Endothelial cell of umbilical vein (primary cell): ENCODE results near the gene PRSS56. TPM values are rescaled to one million over a fixed set of nuclear protein-coding genes. Genes with fewer than 3 reads are reported as not detected.

ENCODE experiments used
- BruUV-seq: library from RNA; stranded (reverse); fragments of 400-500 nt; replicated peaks from 2 replicates; lab custom pipeline; 2021; lab: Mats Ljungman, UMichigan
- CTCF ChIA-PET: fragments of 300-600, 350-600 bp; sonication (Branson Sonifier 250); formaldehyde crosslinking; loops from one replicate; lab custom pipeline; 2021; ENCODE audit warnings: antibody characterized with exemption, inconsistent platforms; lab: Charles Lee
- POLR2A ChIA-PET: fragments of 300-600, 350-600 bp; sonication (Branson Sonifier 250); formaldehyde crosslinking; loops from one replicate; lab custom pipeline; 2021; ENCODE audit warnings: antibody characterized with exemption, inconsistent platforms; lab: Charles Lee
- DNase-seq: peaks from one replicate; pipeline ENCODE4 v3.0.0-alpha.2; 2011; ENCODE audit warnings: low read depth, low spot score
- FAIRE-seq: peaks from 2 replicates; lab custom pipeline; 2011; peaks lifted over from hg19 to GRCh38; lab: Jason Lieb, UNC
- H2AFZ ChIP-seq: 2 replicates; pipeline ENCODE4 v1.6.0; 2012; ENCODE audit warnings: low read depth, low read length, control low read depth, inconsistent platforms
- H3K27ac ChIP-seq: 2 replicates; pipeline ENCODE4 v1.5.1; 2011; ENCODE audit warnings: low read depth, mild to moderate bottlenecking, control low read depth, low read length, moderate library complexity; ENCODE audit not compliant: insufficient read depth
- H3K27me3 ChIP-seq, 2 experiments: 2 replicates each; pipeline versions ENCODE4 v1.6.0 to v1.6.1; 2011; ENCODE audit warnings: low read length in 2 of 2, mixed read lengths in 1 of 2; ENCODE audit not compliant: control insufficient read depth in 2 of 2, insufficient read depth in 2 of 2
- H3K36me3 ChIP-seq, 2 experiments: 2 replicates in 1 of 2; 3 replicates in 1 of 2; pipeline ENCODE4 v1.5.1; 2011; ENCODE audit warnings: low read length in 2 of 2, mild to moderate bottlenecking in 1 of 2, moderate library complexity in 1 of 2; ENCODE audit not compliant: control insufficient read depth in 2 of 2, insufficient read depth in 2 of 2; ENCODE audit errors: extremely low read depth in 1 of 2
- H3K4me1 ChIP-seq: 3 replicates; pipeline ENCODE4 v1.5.1; 2011; ENCODE audit warnings: mild to moderate bottlenecking, low read length; ENCODE audit not compliant: control insufficient read depth, insufficient read depth; ENCODE audit errors: extremely low read depth
- H3K4me2 ChIP-seq: 2 replicates; pipeline ENCODE4 v1.6.1; 2011; ENCODE audit warnings: low read length, control low read depth, mixed read lengths; ENCODE audit not compliant: insufficient read depth
- H3K4me3 ChIP-seq, 3 experiments: fragments of 200-600 bp in 1 of 3; sonication (generic), shearing (Covaris generic) in 1 of 3; replicated peaks in 1 of 3; 2 replicates each; pipeline ENCODE4 v1.5.1; 2011 to 2016; ENCODE audit warnings: control low read depth in 3 of 3, low read length in 3 of 3, mild to moderate bottlenecking in 2 of 3, inconsistent platforms in 1 of 3, low read depth in 1 of 3, moderate library complexity in 1 of 3; ENCODE audit not compliant: insufficient read depth in 1 of 3
- H3K79me2 ChIP-seq: 2 replicates; pipeline ENCODE4 v1.6.0; 2012; ENCODE audit warnings: low read length, inconsistent platforms; ENCODE audit not compliant: control insufficient read depth, insufficient read depth
- H3K9ac ChIP-seq: replicated peaks from 2 replicates; pipeline ENCODE3; 2011; ENCODE audit warnings: low read length, control low read depth; ENCODE audit not compliant: insufficient read depth; ENCODE audit errors: extremely low read depth
- H3K9me1 ChIP-seq: replicated peaks from 3 replicates; pipeline ENCODE4 v1.6.0; 2011; ENCODE audit warnings: mild to moderate bottlenecking, low read length; ENCODE audit not compliant: control insufficient read depth, insufficient read depth; ENCODE audit errors: extremely low read depth
- H3K9me3 ChIP-seq: replicated peaks from 2 replicates; pipeline ENCODE4 v1.5.1; 2012; ENCODE audit warnings: low read length, inconsistent platforms; ENCODE audit not compliant: control insufficient read depth, insufficient read depth
- H4K20me1 ChIP-seq: replicated peaks from 2 replicates; pipeline ENCODE3; 2011; ENCODE audit warnings: mild to moderate bottlenecking, low read length; ENCODE audit not compliant: control insufficient read depth, insufficient read depth; ENCODE audit errors: extremely low read depth
- CTCF ChIP-seq, 2 donors: IDR thresholded peaks; 1 replicate in 1 of 2; 2 replicates in 1 of 2; pipeline ENCODE4 v1.5.1; 2011; ENCODE audit warnings: low read length in 2 of 2, mild to moderate bottlenecking in 2 of 2, moderate library complexity in 2 of 2, control low read depth in 1 of 2, inconsistent platforms in 1 of 2, low read depth in 1 of 2; ENCODE audit not compliant: insufficient read depth in 1 of 2; ENCODE audit errors: extremely low read depth in 1 of 2
- EZH2 ChIP-seq: IDR thresholded peaks from 2 replicates; pipeline ENCODE4 v1.6.1; 2012; ENCODE audit warnings: borderline replicate concordance, low read depth, mild to moderate bottlenecking, moderate library complexity, low read length, inconsistent platforms; ENCODE audit not compliant: severe bottlenecking
- FOS ChIP-seq: IDR thresholded peaks from 2 replicates; pipeline ENCODE4 v1.6.1; 2011; ENCODE audit warnings: mild to moderate bottlenecking, low read length, moderate library complexity, borderline replicate concordance; ENCODE audit not compliant: insufficient read depth
- GATA2 ChIP-seq: IDR thresholded peaks from 2 replicates; pipeline ENCODE4 v1.7.0; 2011; ENCODE audit warnings: low read depth, mild to moderate bottlenecking, moderate library complexity, mixed read lengths, low read length; ENCODE audit not compliant: insufficient read length, insufficient read depth
- JUN ChIP-seq: IDR thresholded peaks from 2 replicates; pipeline ENCODE4 v1.6.1; 2011; ENCODE audit warnings: borderline replicate concordance, low read depth; ENCODE audit not compliant: insufficient read length, insufficient read depth
- MAX ChIP-seq: IDR thresholded peaks from 2 replicates; pipeline ENCODE4 v1.6.1; 2011; ENCODE audit not compliant: insufficient read depth, insufficient read length
- MYC ChIP-seq: IDR thresholded peaks from one replicate; pipeline ENCODE4 v1.6.1; 2011; ENCODE audit warnings: mild to moderate bottlenecking, low read depth, low read length
- POLR2A ChIP-seq: IDR thresholded peaks from 2 replicates; pipeline ENCODE4 v1.6.1; 2012; ENCODE audit warnings: low read depth, mild to moderate bottlenecking, control low read depth, low read length
- POLR2AphosphoS5 ChIP-seq: IDR thresholded peaks from 2 replicates; pipeline ENCODE4 v1.6.1; 2012; ENCODE audit warnings: low read depth, mild to moderate bottlenecking, control low read depth, low read length, moderate library complexity; ENCODE audit not compliant: insufficient read depth
- dilution Hi-C: fragments of 300-500 bp; cut with MboI; formaldehyde crosslinking; loops from one replicate; pipeline ENCODE4 v1.15.0; 2019; ENCODE audit warnings: low sequenced_read_pairs; ENCODE audit not compliant: extremely low pct_ligation_motif_present
- intact Hi-C: fragments of 100-400 bp; cut with micrococcal nuclease; formaldehyde crosslinking; loops from one replicate; pipeline ENCODE4 v1.10.0; 2022
- polyA plus RNA-seq, 4 experiments: library from polyadenylated mRNA; depleted of rRNA in 3 of 4; stranded (reverse) in 3 of 4; unstranded in 1 of 4; fragments of >200 nt; gene quantifications; 2 replicates each; pipeline versions ENCODE4 v1.2.1 to v1.2.3, GENCODE V29; 2011 to 2012; ENCODE audit warnings: missing spikeins in 1 of 4
- total RNA-seq: library from RNA; stranded (reverse); gene quantifications from 2 replicates; pipeline ENCODE4 v1.2.3, GENCODE V29; 2021

PRSS56 gene
- total and polyA plus RNA-seq, 2 donors (not counting 3 experiments of a cell fraction or from before 2014, with no cell fraction given): not detected

- Histone ChIP-seq H3K4me1 (no peaks in the 10 kb centered on the region), H3K9me3 (no peaks in the 10 kb centered on the region), H3K27ac (no peak overlapping the region), H3K4me2 (no peak overlapping the region), H3K27me3 (peaks cover 21 to 31% of the 10 kb centered on the region in 2 experiments), H3K9me1 (no peaks in the 10 kb centered on the region), H3K79me2 (no peaks in the 10 kb centered on the region), H4K20me1 (no peaks in the 10 kb centered on the region), H3K36me3 (no peaks in the 10 kb centered on the region), H3K9ac (no peak overlapping the region), H2AFZ (no peak overlapping the region), H3K4me3 (no peak overlapping the region)
- dilution Hi-C loops (no loop called here), intact Hi-C loops (loop anchor here (5.0 kb wide), 1 partner anchor 616 kb away; no protein-coding TSS in a partner anchor)
- DNase-seq (no peak), FAIRE-seq (no peak)
- ChIA-PET CTCF (interaction anchor here (0.9 to 4.6 kb wide), 6 partner anchors 8 to 673 kb away, joined by 3 to 44 read pairs (median 4); partner anchors contain the start of genes EIF4E2 and TIGD1), POLR2A (no interaction called here)
- BruUV-seq: no TSS peak
- TF ChIP-seq POLR2AphosphoS5: no peak
- TF ChIP-seq MAX: no peak
- TF ChIP-seq MYC: no peak
- TF ChIP-seq POLR2A: no peak
- TF ChIP-seq CTCF (IDR thresholded peaks at IDR 0.05; ENCODE audit: extremely low read depth in 1 of 2, insufficient read depth in 1 of 2, low read depth in 1 of 2, low read length in 2 of 2): no peak
- TF ChIP-seq GATA2: no peak
- TF ChIP-seq JUN: no peak
- no peak for TF ChIP-seq FOS
- TF ChIP-seq EZH2: no peak
These were observed 3.2 kb downstream of the PRSS56 start for GRCh38 chr2:232523402-232523681.
